ENCODE measurements around the gene SPRYD3. TPM values are rescaled to one million over a fixed set of nuclear protein-coding genes. Genes with fewer than 3 reads are reported as not detected.

Gene SPRYD3
- polyA plus RNA-seq, 1 experiment, result 15.4 TPM

GRCh38 chr12:53101931-53102781 lies 23.0 kb upstream of the SPRYD3 start:
- Histone ChIP-seq H3K27me3 (ENCODE audit: control insufficient read depth, insufficient read depth, low read length) (no peaks in the 10 kb centered on the region), H3K9me3 (ENCODE audit: control insufficient read depth, insufficient read depth, low read length) (no peaks in the 10 kb centered on the region), H3K27ac (ENCODE audit: low read depth, low read length) (no peak overlapping the region), H3K4me3 (ENCODE audit: low read depth, low read length) (no peak overlapping the region)
- no peak for DNase-seq (ENCODE audit: low read depth, low spot score)
- ChIA-PET POLR2A (interaction anchor here (1.6 to 2.2 kb wide), 2 partner anchors 23 to 36 kb away, joined by 5 to 12 read pairs; partner anchors contain the start of gene SPRYD3), CTCF (interaction anchor here (0.5 to 7.0 kb wide), 3 partner anchors 31 to 57 kb away, joined by 4 to 120 read pairs (median 5); no protein-coding TSS in a partner anchor)
- no peak for TF ChIP-seq CTCF (IDR thresholded peaks at IDR 0.05; ENCODE audit: low read depth, low read length)

- Histone ChIP-seq H3K9me3 (ENCODE audit: control insufficient read depth, insufficient read depth, low read length) (no peaks in the 10 kb centered on the region), H3K27ac (ENCODE audit: low read depth, low read length) (no peak overlapping the region), H3K27me3 (ENCODE audit: control insufficient read depth, insufficient read depth, low read length) (no peaks in the 10 kb centered on the region), H3K4me3 (ENCODE audit: low read depth, low read length) (no peak overlapping the region)
- no peak for TF ChIP-seq CTCF (IDR thresholded peaks at IDR 0.05; ENCODE audit: low read depth, low read length)
- ChIA-PET CTCF (interaction anchor here (1.0 to 7.0 kb wide), 3 partner anchors 36 to 58 kb away, joined by 5 to 120 read pairs (median 9); no protein-coding TSS in a partner anchor), POLR2A (interaction anchor here (2.2 kb wide), 1 partner anchor 35 kb away, joined by 12 read pairs; no protein-coding TSS in a partner anchor)
- no peak for DNase-seq (ENCODE audit: low read depth, low spot score)
Observed at GRCh38 chr12:53101266-53101665, 22.1 kb upstream of the SPRYD3 start.

GRCh38 chr12:53100466-53101151 lies 21.4 kb upstream of the SPRYD3 start:
- POLR2A ChIA-PET, result interaction anchor here (3.6 kb wide), 1 partner anchor 21 kb away, joined by 64 read pairs; the partner anchor contains the start of gene SPRYD3
- H3K27ac ChIP-seq (ENCODE audit: low read depth, low read length), result no peak overlapping the region
- H3K9me3 ChIP-seq (ENCODE audit: control insufficient read depth, insufficient read depth, low read length), result no peaks in the 10 kb centered on the region
- no peaks in the 10 kb centered on the region for H3K27me3 ChIP-seq (ENCODE audit: control insufficient read depth, insufficient read depth, low read length)
- no peak overlapping the region for H3K4me3 ChIP-seq (ENCODE audit: low read depth, low read length)
- no peak for DNase-seq (ENCODE audit: low read depth, low spot score)
- no peak for TF ChIP-seq CTCF (IDR thresholded peaks at IDR 0.05; ENCODE audit: low read depth, low read length)
- CTCF ChIA-PET, result interaction anchor here (1.1 to 7.0 kb wide), 7 partner anchors 8 to 167 kb away, joined by 4 to 120 read pairs (median 5); partner anchors contain the start of gene ESPL1

GRCh38 chr12:53099071-53099882 lies 20.1 kb upstream of the SPRYD3 start:
- H3K4me3 ChIP-seq (ENCODE audit: low read depth, low read length), result peak overlapping the region; percentile 77
- no peaks in the 10 kb centered on the region for H3K9me3 ChIP-seq (ENCODE audit: control insufficient read depth, insufficient read depth, low read length)
- POLR2A ChIA-PET, result interaction anchor here (0.7 to 3.6 kb wide), 9 partner anchors 19 to 321 kb away, joined by 3 to 64 read pairs (median 6); partner anchors contain the start of genes CSAD, SPRYD3 and ZNF740
- CTCF ChIA-PET, result interaction anchor here (0.5 to 7.0 kb wide), 32 partner anchors 9 to 224 kb away, joined by 3 to 120 read pairs (median 5); partner anchors contain the start of genes ESPL1, PFDN5 and SPRYD3
- no peaks in the 10 kb centered on the region for H3K27me3 ChIP-seq (ENCODE audit: control insufficient read depth, insufficient read depth, low read length)
- peak; percentile 99 for TF ChIP-seq CTCF (IDR thresholded peaks at IDR 0.05; ENCODE audit: low read depth, low read length)
- H3K27ac ChIP-seq (ENCODE audit: low read depth, low read length), result peak overlapping the region; percentile 91
- DNase-seq (ENCODE audit: low read depth, low spot score), result peak; percentile 86

Data from AG04450 (cell line).